NK-92 (cell line): ENCODE measurements around the gene TREML4.
"Not testable (repeated sequence)": the region's sequence is repeated elsewhere in the genome, so short reads cannot be mapped to it uniquely, and the experiment has no call there.

Experiments used
- DNase-seq: peaks from one replicate; lab custom pipeline; 2025; ENCODE audit not compliant: unreplicated experiment; lab: John Stamatoyannopoulos, UW

Gene TREML4, protein sequence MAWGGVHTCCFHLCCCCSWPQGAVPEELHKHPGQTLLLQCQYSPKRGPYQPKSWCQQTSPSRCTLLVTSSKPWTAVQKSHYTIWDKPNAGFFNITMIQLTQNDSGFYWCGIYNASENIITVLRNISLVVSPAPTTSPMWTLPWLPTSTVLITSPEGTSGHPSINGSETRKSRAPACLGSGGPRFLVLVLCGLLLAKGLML

DNA sequence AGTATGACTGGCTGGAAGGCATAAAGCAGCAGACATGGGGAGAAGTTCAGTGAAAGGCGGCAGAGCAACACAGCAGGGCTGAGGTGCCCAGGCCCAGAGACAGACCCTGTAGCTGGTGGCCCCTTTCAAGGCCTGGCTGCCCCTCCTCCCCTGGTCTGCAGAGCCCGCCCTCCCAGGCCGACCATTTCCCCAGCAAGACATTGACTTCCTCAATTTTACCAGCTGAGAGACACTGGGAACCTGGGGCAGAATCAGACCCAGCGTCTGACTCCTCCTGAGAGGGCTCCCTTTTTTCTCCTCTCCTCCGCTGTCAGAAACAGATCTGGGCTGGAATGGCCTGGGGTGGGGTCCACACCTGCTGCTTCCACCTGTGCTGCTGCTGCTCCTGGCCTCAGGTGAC is at the start of gene TREML4:
Gene TREML4, plus strand, starts transcription at position 254 of the 400 bp plus-strand sequence. Its CDS starts 79 bp downstream, at position 333.
- DNase-seq, result no peak

DNA sequence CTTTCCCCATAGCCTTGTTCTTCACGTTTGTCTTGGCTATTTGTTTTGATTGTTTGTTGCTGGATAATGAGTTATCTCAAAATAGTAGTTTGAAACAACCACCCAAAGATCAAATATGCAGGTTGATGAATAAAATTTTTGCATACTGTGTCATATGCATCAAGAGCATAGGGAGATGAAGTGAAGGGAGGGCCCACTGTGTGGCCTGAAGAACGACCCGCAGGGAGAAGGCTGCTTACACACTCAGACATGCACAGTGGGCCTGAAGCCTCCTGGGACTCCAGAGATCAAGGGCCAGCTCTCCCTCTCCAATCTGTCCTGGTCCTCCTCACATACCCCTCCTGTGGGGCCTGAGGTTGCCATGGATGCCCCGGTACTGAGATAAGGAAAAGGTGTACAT is 49.0 kb upstream of the TREML4 start:
- no peak for DNase-seq

DNA sequence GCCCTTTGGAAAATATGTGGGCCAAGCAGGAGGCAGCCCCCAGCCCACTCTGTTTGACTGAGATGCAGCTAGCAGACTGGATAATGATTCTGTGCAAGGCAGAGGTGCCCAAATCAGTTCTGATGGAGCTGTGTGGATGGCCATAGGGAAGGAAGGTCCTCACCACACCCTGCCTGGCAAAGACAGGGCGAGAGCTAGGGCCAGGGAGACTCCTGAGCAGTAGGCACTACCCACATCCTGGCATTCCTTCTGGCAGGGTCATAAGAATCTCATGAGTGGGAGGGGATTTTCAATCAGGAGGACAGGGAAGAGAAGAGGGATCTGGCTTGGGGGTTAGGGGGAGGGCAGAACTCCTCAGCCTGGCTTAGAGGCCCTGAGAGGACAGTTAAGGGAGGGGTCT is 46.6 kb upstream of the TREML4 start:
- no peak for DNase-seq

DNA sequence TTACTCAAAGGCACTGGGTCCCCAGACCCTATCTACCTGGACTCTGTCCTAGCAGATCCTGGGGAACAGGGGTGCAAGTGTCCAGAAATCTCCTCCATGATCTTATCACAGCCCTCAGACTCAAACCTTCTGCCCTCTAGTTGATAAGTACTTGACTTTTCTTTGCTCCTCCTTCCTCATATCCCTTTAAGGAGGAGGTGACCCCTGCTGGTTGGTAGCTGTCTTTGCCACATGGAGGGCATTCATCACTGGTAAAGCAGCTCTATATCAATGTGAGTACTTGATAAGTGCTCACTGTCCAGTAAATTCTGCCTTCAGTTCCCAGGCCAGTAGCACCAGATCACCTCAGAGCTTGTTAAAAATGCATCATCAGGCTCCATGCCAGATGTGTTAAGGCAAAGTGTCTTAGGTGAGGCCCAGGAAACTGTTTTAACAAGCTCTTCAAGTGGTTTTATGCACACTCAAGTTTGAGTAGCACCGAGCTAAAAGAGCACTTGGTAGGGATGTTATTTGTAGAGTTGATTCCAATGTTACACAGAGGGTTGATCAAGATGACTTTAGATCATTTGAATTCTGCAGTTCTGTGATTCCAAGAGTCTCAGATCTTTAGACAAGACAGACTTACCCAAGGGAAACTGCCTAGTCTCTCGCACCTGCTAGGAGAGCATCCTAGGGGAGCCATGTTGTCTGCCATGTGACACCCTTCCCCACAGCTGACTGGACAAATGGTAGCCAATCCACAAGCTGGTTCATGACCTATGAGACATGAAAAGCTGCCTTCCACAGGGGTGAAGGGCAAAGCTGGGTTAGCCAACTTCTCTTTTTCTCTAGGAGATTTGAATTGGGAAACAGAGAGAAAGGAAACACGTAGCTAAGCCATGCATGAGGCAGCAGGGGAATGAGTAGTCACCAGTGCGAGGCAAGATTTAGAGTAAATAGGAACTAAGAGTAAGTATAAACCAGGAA is 45.8 kb upstream of the TREML4 start:
- DNase-seq, result no peak

DNA sequence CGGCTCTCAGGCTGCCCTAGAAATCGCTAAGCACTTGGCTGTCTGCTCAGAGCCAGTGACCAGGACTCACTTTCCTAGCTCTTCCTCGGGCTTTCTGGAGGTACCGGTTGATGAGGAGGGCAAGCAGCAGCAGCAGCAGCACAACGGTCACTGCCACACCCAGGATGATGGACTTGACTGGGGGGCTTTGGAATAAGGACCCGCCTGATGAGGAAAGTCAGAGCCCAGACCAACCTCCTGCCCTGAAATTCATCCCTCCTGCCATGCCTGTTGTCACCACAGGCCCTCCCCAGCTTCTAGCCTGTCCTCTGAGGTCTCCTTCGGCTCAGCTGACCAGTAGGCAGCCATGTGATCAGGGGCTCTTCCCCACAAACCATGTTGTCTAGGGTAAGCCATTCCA is 43.4 kb upstream of the TREML4 start:
- DNase-seq, result no peak

DNA sequence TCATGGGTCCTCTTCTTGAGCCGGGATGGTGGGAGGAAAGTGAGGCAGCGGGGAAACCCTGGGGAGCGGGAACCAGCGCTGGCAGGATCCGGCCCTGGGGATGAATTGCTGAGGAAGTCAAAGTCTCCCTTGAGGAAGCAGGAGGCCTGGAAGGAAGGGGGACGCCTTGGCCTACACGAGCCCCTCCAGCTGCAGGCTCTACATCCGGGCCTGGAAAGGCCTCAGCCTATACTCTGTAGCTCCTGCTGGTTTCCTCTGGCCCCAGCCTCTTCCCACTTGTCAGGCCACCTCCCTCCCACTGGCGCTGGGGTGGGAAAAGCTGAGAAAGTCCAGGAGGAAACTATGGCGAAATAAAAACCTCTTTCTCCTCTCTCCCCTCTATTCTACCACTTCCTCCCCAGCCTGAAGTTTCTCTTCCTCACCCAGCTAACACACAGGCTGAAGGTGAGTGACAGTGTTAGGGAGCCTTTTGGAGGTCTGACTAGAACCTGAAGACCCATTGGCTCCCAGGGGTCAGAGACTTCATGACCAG is 42.1 kb upstream of the TREML4 start:
- no peak for DNase-seq

DNA sequence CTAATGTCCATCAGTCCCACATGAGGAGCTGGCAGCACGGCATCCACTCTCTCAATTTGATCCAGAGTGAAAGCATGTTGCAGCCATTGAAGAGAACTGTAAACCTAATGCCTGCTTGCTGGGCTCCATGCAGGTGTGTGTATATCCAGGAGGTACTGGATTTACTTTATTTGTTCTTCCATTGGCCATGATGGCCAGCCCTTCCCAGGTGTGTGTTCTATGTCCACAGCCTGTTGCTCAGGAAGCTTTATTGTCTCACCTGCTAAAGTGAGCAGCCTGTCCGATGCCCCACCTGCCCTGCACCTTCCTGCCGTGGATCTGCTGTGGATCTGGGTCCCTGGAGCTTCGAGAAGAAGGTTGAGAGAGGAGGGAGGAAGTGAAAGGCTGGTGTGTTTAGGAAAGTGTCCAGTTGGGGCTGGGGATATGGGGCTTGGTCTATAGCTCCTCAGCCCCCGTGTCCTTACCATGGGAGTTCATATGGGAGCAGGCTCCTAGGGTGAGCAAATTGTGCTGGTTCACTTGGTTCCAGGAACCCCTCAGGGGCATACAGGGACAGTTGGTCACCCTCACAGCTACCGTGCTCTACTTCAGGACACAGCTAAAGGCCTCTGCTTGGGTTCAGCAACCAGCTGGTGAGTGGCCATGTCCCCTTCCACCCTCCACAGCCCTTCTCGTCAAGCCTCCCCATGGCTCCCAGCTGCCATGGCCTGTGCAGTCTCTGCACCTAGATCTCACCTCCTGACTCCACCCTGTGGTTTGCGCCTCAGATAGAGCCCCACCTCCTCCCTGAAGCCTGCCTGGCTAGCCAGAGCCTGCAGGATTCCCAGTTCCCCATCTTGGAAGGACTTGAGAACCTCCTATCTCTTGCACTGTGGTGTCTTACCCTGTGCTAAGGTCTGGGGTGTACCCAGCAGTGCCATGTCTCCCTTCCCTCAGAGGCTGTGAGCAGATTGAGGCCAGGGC is 39.9 kb upstream of the TREML4 start:
- no peak for DNase-seq

DNA sequence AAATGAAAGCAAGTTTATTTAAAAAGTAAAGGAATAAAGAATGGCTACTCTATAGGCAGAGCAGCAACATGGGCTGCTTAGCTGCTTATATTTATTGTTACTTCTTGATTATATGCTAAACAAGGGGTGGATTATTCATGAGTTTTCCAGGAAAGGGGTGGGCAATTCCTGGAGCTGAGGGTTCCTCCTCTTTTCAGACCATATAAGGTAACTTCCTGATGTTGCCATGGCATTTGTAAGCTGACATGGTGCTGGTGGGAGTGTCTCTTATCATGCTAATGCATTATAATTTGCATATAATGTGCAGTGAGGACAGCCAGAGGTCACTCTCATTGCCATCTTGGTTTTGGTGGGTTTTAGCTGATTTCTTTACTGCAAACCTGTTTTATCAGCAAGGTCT is 39.1 kb upstream of the TREML4 start:
- not testable (repeated sequence) for DNase-seq

DNA sequence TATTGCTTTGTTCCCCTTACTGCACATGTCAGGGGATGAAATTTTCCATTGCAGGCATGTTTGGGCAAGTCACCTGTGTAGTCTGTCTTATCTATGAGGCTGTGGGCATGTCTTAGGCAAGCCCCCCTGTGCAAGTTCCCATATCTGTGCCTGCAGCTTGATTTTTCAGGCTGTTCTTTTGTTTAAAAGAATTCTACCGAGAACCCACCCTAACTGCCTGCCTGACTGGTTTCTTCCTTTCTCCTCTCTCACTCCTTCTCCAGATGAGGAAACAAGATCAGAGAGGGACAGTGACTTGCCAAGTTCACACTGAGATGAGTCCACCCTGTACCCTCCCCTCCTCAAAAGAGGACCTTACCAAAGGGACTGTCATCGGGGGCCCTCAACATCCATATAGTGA is 38.2 kb upstream of the TREML4 start:
- DNase-seq, result no peak

DNA sequence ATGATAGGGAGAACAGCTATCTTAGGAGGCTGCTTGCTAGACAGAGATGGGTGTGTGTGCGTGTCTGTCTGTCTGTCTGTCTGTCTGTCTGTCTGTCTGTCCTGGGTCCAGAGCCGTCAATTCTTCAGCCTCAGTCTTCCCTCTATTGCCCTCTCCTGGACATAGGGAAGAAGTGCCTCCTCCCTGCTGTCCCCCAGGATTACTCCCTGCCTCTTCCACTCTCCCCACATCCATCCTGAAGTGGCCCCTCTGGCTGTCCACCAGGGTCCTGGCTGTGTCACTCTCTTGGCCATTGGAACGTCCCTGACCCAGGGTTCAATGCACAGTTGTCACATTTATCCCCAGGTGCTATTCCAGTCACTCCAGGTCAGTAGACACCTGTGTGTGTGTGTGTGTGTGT is 37.4 kb upstream of the TREML4 start:
- DNase-seq, result no peak

DNA sequence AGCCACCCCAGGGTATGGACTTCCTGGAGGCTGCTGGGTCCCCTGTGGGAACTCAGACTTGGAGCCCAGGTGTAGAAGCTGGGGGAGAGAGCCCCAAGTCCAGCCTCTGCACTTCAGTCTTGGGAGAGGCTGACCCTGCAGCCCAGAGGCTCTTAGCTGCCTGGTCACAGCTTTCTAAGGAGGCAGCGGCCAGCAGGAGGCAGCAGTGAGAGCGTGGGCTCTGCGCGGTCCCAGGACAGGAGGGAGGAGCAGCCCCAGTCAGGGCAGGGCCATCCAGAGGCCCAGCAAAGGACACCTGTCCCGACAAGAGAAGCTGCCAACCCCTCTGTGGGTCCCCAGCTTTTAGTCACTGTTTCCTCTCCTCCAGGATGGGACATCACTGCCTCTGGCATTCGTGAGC is 36.6 kb upstream of the TREML4 start:
- DNase-seq, result no peak

DNA sequence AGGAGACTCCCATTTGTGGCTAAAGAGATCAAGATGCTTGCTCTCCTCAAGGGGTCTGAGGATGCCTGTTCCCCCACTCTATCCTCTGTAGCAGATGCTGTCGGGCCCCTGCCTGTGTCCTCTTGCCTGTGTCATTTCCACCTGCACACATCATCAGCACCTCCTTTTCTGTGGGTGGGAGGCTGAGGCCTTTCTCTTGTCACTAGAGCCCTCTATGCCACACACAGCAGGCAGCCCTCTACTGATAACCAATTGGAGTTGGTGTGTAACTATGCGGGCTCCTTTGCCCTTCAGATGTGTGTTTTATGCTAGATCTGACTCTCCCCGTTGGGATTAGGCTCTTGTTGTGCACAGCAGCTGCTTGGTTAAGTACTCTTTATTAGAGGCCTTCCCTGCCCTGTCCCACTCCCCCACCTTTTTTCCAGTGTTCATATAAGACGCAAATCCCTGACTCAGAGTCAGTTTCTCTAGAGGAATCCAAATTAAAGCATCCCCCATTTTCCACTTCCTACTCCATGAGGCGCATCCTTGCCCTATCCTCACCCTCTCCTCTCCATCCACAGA is 34.9 kb upstream of the TREML4 start:
- no peak for DNase-seq

DNA sequence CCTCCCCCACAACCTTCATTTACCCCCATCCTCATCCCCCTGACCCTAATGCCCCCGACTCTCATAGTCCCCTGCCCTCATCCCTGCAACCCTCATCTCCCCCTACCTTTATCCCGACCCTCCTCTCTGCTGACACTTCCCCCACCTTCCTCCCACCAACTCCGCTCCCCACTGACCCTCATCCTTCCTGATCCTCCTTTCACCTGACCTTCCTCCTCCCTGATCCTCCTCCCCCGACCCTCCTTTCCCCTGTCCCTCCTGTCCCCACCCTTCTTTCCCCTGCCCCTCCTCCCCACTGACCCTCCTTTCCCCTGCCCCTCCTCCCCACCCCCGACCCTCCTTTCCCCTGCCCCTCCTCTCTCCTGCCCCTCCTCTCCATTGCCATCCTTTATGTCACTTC is 34.3 kb upstream of the TREML4 start:
- no peak for DNase-seq

DNA sequence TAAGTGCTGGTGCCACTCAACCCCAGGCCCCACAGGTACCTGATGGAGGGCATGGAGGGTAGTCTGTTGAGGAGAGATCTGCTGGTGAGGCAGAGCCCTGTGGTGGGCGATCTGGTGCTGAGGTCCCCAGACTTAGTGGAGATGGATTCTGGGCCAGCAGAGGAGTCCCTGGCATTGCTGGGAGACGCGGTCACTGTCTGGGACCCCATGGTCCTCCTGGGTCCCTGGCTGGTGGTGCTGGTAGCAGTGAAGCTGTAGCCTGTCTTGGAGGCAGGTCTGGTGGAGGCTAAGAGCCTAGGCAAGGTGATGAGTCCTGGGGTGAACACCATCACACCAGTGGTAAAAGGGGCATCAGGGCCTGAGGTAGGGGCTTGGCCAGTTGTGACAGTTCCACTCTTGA is 33.8 kb upstream of the TREML4 start:
- DNase-seq, result no peak

DNA sequence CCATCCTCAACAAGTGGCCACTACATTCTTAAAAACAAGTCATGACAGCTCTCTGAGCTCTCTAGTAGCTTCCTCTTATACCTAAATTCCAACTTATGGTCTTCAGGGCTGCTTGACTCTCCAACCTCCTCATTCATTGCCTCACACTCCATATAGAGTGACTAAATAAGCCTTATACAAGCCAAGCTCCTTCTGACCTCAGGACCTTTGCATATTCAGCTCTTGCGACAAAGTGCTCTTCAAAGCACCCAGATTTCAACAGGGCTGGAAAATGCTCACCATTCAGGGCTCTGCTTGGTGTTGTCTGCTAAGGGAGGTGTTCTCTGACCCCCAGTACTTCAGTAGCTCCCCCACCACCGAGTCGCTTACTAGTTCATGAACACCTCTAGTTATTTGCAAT is 30.9 kb upstream of the TREML4 start:
- no peak for DNase-seq

DNA sequence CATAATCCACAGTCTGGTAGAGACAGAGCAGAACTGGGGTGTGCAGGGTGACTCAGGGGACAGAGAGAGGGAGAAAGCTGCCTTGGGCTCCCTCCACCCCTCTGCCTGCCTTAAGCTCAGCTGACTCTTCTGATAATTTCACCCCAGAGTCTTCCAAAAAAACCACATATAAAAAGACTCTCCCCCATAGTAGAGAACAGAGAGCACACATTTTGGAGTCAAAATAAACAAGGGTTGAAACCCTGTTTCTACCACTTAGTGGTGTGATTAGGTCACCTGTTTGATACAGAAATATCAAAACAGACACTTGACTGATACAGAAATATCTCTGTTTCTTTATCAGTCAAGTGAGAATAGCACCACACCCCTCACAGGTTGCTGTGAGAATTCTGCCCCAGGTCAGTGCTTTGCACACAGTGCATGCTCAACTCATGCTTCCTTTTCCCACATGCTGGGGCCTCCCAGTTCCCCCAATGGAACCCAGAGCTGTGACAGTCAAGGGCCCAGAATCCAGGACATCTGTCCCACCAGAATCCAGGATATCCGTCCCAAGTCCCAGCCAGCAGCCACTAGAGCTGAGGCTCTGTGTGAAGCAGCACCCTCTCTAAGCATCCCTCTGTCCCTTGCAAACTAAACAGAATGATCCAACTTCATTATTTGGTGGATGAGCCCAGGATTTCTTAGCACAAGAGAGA is 28.4 kb upstream of the TREML4 start:
- no peak for DNase-seq

DNA sequence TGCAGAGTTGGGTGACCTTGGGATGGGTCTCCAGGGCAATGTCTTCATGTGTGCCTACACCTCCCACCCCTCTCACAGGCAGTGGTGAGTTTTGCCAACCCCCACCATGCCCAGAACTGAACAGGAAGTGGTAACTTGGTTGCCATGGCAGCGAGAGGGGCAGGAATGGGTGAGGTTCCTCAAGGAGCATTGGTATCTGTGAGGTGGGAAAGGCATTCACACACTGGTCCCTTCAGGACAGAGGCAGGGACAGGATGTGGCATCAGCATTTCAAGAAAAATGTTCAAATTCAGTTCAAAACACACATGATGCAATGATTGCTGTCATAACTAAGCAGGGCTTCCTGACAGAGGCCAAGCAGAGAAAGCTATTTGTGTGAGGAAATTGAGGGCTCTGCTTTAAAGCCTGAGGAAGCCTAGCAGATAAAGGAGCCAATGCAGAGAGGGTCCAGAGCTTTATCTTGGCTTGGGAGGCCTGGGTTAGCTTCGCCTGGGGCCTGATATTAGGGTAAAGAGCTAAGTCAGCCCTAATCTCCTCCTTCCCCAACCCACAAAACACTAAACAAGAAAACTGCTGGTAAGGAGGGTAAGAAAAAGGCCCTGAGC is 27.8 kb upstream of the TREML4 start:
- DNase-seq, result no peak

DNA sequence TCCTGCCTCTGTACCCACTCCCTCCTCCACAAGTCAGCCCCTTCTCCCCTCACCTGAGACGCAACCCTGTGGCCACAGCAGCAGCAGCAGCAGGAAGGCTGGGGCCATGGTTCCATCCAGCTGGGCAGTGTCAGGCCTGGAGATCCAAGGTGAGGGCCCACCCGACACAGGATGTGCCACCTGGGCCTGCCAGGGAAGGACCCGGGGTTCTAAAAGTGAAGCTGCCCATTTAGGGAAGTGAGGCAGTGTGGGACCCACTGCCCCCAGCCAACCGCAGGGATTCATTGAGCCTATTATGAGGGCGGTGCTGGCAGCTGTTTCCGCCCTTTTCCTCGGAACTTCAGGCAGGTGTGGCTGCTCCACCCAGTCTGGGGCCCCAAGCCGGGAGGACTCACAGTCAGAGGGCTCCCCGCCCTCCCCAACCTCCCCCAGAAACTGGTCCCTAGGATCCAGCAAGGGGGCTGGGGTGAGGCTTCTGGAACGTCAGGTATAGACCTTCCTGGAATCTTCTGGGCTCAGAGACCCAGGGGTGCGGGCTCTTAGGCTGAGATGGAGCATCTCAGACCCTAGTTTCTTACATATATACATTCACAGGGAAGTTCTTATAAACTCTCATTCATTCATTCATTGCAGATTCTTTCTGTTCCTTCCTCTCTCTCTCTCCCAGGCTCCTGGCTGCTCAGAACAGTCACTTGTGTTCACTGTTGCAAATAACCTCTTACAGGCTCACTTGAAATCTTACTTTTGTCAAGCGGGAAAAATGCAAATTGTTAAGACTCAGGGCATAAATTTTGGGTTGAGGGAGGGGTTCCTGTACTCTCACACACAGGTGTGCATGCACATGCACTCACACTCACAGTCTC is 27.0 kb upstream of the TREML4 start, which contains the start of gene TREML2:
Gene TREML2, minus strand, starts transcription at position 249 of the 863 bp plus-strand sequence. Its CDS starts 141 bp downstream, at position 108.
- no peak for DNase-seq

DNA sequence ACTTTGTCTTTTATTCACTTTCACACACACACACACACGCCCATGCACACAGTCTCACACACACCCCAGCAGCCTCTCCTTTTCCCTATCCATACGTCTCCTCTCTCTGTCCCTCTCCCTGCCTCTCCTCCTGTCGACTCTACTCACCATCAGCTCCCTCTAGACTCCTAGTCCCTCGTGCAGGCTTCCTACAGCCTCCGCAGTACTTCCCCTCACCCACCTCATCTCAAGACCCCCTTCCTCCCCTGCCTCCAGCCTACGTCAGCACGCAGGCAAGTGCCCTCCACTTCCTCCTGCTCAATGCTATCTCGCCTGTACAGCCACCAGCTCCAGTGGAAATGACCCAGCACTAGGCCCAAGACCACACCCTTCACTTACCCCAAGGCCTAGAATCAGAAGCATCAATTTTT is 26.4 kb upstream of the TREML4 start:
- DNase-seq, result no peak
